ENCODE data around the gene CDC37L1.

The CDC37L1 gene

DNA sequence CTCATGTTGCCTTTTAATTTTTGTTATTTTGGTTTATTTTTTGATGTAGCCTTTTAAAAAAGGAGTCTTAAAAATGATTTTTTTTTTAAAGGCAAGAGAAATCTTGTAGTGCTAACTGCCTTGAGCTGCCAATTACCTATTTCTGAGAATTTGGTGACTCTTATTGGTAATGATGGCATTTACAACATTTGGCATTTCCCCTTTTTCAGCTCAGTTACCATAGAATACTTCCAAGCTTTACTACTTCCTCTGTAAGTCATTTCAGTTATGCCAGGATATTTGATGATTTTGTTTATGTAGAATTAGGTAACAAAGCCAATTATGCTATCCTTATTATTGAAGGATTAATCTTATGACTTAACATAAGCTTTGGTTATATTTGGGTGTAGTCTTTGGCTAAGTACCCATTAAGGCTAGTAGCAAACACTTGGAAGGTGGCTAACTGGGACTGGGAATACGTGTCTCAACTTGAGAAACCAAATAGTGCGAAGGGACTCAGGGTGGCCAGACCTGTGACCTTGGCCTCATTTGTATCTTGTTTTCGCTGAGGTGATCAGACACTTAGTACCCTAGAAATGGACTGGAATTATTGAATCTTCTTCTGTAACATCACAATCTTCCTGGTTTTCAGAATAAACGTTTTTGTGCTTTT is 27.7 kb downstream of the CDC37L1 start:
- H3K4me3 ChIP-seq (ENCODE audit: low read depth, low read length): no peak overlapping the region
- in situ Hi-C loops (cut with HindIII; ENCODE audit: low sequenced_read_pairs): no loop called here
- TF ChIP-seq, protein P1, sequence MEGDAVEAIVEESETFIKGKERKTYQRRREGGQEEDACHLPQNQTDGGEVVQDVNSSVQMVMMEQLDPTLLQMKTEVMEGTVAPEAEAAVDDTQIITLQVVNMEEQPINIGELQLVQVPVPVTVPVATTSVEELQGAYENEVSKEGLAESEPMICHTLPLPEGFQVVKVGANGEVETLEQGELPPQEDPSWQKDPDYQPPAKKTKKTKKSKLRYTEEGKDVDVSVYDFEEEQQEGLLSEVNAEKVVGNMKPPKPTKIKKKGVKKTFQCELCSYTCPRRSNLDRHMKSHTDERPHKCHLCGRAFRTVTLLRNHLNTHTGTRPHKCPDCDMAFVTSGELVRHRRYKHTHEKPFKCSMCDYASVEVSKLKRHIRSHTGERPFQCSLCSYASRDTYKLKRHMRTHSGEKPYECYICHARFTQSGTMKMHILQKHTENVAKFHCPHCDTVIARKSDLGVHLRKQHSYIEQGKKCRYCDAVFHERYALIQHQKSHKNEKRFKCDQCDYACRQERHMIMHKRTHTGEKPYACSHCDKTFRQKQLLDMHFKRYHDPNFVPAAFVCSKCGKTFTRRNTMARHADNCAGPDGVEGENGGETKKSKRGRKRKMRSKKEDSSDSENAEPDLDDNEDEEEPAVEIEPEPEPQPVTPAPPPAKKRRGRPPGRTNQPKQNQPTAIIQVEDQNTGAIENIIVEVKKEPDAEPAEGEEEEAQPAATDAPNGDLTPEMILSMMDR (IDR thresholded peaks at IDR 0.05; ENCODE audit: low read depth, low read length): no peak
- no peak for DNase-seq (ENCODE audit: low read depth, low spot score)

DNA sequence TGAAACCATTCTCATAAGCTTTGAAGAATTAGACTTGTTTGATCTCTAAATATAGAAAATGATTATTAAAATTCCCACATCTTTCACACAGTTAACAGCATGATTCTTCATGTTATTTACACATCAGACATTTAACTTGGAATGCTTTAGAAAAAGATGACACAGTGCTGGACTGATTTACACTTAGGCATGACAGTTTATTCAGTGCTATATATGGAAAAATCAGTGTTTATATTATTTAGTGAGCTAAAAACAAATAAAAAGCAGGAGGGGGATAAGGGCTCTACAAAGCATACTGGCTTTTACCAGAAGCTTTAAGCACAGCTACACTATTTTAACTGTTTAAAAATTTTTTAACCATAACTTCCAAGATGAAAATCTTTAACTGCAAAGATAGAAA is 30.0 kb downstream of the CDC37L1 start:
- in situ Hi-C loops (cut with HindIII; ENCODE audit: low sequenced_read_pairs): no loop called here
- no peak overlapping the region for H3K4me3 ChIP-seq (ENCODE audit: low read depth, low read length)
- DNase-seq (ENCODE audit: low read depth, low spot score): no peak
- TF ChIP-seq, protein P1 (IDR thresholded peaks at IDR 0.05; ENCODE audit: low read depth, low read length): no peak

DNA sequence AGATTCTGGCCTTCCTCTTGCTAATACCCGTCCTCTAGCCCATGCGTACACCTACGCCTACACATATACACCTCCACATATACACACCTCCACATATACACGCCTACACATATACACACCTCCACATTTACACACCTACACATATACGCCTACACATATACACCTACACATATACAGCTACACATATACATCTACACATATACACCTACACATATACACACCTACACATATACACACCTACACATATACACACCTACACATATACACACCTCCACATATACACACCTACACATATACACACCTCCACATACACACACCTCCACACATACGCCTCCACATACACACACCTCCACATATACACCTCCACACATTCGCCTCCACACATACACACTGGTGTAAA is 34.5 kb downstream of the CDC37L1 start:
- in situ Hi-C loops (cut with HindIII; ENCODE audit: low sequenced_read_pairs): no loop called here
- H3K4me3 ChIP-seq (ENCODE audit: low read depth, low read length): no peak overlapping the region
- DNase-seq (ENCODE audit: low read depth, low spot score): no peak
- TF ChIP-seq, protein P1 (IDR thresholded peaks at IDR 0.05; ENCODE audit: low read depth, low read length): no peak

DNA sequence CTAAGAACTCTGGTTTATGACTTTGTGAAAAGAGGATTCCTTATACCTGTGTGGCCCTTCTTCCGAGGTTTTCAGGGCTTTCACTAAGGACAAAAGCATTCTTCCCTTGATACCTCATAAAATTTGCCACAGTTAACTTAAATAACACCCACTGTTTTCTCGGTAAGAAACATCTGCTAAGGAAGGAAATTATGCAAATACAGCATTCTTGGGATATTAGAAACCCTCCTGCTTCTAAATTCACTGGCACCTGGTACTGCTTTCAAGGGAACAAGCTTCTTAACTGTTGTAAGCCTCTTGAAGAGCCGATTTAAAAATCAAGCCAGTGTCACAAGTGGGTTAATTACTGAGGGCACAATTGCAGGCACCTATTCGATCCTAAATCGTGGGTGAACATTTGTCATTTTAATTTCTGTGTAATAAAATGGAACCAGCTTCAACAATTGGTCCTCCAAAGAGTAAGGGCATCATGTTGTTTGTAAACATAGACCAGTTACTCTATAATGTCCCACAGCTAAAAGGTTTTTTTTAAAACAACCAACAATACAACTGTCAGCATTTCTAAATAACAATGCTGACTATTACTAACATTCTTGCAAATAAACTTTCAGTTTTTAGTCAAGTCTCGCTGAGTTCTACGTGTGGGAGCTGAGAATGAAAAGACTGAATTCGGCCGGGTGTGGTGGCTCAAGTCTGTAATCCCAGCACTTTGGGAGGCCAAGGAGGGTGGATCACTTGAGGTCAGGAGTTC is 35.1 kb downstream of the CDC37L1 start:
- no peak overlapping the region for H3K4me3 ChIP-seq (ENCODE audit: low read depth, low read length)
- TF ChIP-seq, protein P1 (IDR thresholded peaks at IDR 0.05; ENCODE audit: low read depth, low read length): no peak
- in situ Hi-C loops (cut with HindIII; ENCODE audit: low sequenced_read_pairs): no loop called here
- peak; percentile 16 for DNase-seq (ENCODE audit: low read depth, low spot score)

DNA sequence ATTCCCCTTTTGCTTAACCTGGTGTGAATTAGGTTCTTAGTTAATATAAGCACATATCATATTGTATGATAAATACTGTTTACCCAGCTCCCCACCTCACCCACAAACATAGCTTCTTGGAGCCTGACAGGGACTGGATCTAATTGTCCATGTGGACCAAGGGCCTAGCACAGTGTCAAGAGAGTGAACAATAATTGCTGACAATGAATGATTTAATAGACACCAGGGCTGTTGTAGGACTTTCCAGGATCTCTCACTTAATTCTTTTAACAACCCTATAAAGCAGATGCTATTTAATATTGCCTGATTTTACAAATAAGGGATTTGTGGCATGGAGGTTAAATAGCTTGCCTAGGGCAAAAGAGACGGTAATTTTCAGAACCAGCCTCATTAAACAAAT is 36.8 kb downstream of the CDC37L1 start:
- DNase-seq (ENCODE audit: low read depth, low spot score): no peak
- in situ Hi-C loops (cut with HindIII; ENCODE audit: low sequenced_read_pairs): no loop called here
- TF ChIP-seq, protein P1 (IDR thresholded peaks at IDR 0.05; ENCODE audit: low read depth, low read length): no peak
- H3K4me3 ChIP-seq (ENCODE audit: low read depth, low read length): no peak overlapping the region

DNA sequence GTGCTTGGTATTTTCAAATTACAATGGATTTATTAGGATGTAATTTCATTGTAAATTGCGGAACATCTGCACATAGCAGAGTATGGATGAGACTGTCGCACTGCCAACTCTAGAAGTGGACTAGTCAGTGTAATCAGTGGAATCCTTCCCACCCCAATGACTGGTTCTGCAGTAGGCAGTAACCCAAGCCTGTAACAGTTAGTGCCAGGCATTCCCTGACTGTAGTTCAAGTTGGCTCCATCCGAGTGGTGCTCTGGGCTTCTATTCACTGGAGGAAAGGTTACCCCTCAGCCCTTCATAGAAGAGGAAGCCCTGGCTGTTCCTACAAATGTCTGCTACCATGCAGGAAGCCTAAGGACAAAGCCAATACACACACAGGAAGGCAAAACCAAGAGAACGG is 38.4 kb downstream of the CDC37L1 start:
- in situ Hi-C loops (cut with HindIII; ENCODE audit: low sequenced_read_pairs): no loop called here
- DNase-seq (ENCODE audit: low read depth, low spot score): no peak
- TF ChIP-seq, protein P1 (IDR thresholded peaks at IDR 0.05; ENCODE audit: low read depth, low read length): no peak
- no peak overlapping the region for H3K4me3 ChIP-seq (ENCODE audit: low read depth, low read length)
